ENCODE data around the gene ABHD15. TPM values are rescaled to one million over a fixed set of nuclear protein-coding genes. Genes with fewer than 3 reads are reported as not detected.

ABHD15 gene
- total and polyA plus RNA-seq, 9 of the 15 experiments (the other 6 are each of a cell fraction or from before 2014, with no cell fraction given), result 0.85 to 4.2 (median 2.1) TPM

DNA sequence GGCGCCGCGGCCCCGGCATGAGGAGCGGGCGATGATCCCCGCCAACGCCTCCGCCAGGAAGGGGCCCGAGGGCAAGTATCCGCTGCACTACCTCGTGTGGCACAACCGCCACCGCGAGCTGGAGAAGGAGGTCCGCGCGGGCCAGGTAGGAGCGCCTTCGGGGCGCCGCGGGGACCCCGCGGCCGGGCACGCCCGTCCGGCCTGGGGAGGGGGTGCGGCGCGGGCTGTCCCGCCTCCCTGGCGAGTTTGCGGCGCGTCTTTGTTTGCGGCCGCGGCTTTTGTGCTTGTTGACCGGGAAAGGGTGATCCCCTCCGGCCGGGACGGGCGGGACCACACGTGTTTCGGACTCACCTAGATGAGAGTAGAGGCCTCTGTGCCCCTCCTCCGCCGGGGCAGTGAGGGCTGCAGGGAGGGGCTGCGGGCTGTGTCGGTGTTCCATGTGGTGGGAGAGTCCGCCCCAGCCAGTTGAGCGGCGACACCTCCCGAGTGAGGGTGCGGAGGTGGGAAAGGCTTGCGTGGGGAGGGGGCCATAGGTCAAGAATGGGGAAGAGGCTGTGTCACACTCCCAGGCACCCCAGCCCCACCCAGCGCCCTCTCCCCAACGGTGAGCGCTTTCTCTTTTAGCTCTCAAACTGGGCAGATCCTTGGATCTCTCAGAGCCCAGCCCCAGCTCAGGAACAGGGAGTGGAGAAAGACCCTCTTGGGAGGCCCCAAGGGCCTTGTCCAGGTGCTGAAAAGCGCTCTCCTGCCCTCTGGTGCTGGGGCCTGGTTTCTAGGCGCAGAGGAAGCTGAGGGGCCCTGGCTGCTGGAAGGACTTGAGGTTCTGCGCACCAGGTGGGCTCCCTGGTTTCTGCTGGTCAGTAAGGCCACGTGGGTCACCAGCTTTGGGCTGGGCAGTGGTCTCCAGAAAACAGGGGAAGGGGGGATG lies 27.0 kb upstream of the ABHD15 start (continued):
- TF ChIP-seq SRF (CRISPR knock-in tag; IDR thresholded peaks at IDR 0.05), result peak in 1 of 2 experiments; percentile 63; a peak in 2 of 4 replicates
- TF ChIP-seq ZBTB1 (CRISPR knock-in tag; IDR thresholded peaks at IDR 0.05; ENCODE audit: borderline replicate concordance, low read depth), result no peak; the same call in 1 of the 2 replicates
- TF ChIP-seq ZNF175 (CRISPR knock-in tag; IDR thresholded peaks at IDR 0.05; ENCODE audit: low read depth), result no peak
- TF ChIP-seq CC2D1A (IDR thresholded peaks at IDR 0.05), result no peak
- TF ChIP-seq RCOR1 (IDR thresholded peaks at IDR 0.05; ENCODE audit: borderline replicate concordance in 1 of 2, low read depth in 2 of 2, low read length in 2 of 2), result no peak; a peak in 1 of 4 replicates
- no peak for TF ChIP-seq ZNF282 (CRISPR knock-in tag; IDR thresholded peaks at IDR 0.05)
- TF ChIP-seq HNRNPUL1 (IDR thresholded peaks at IDR 0.05; ENCODE audit: low read length), result no peak
- TF ChIP-seq TAF1 (IDR thresholded peaks at IDR 0.05; ENCODE audit: control insufficient read depth, extremely low read depth, insufficient read depth, low read length, severe bottlenecking), result no peak
- TF ChIP-seq HMGXB4 (CRISPR knock-in tag; IDR thresholded peaks at IDR 0.05), result peak; percentile 77; the same call in 1 of the 2 replicates
- TF ChIP-seq MLX (CRISPR knock-in tag; conservative IDR thresholded peaks at IDR 0.05), result 0 out of 4 replicates have a peak, but pooled peaks of 1 of the 2 experiments have one; percentile 77
- no peak for TF ChIP-seq ZNF668 (CRISPR knock-in tag; IDR thresholded peaks at IDR 0.05)
- TF ChIP-seq, protein P1, sequence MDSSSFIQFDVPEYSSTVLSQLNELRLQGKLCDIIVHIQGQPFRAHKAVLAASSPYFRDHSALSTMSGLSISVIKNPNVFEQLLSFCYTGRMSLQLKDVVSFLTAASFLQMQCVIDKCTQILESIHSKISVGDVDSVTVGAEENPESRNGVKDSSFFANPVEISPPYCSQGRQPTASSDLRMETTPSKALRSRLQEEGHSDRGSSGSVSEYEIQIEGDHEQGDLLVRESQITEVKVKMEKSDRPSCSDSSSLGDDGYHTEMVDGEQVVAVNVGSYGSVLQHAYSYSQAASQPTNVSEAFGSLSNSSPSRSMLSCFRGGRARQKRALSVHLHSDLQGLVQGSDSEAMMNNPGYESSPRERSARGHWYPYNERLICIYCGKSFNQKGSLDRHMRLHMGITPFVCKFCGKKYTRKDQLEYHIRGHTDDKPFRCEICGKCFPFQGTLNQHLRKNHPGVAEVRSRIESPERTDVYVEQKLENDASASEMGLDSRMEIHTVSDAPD (CRISPR knock-in tag; IDR thresholded peaks at IDR 0.05), result no peak
- TF ChIP-seq, protein P2, sequence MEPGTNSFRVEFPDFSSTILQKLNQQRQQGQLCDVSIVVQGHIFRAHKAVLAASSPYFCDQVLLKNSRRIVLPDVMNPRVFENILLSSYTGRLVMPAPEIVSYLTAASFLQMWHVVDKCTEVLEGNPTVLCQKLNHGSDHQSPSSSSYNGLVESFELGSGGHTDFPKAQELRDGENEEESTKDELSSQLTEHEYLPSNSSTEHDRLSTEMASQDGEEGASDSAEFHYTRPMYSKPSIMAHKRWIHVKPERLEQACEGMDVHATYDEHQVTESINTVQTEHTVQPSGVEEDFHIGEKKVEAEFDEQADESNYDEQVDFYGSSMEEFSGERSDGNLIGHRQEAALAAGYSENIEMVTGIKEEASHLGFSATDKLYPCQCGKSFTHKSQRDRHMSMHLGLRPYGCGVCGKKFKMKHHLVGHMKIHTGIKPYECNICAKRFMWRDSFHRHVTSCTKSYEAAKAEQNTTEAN (CRISPR knock-in tag; IDR thresholded peaks at IDR 0.05), result no peak
- TF ChIP-seq TCF15 (CRISPR knock-in tag; IDR thresholded peaks at IDR 0.05), result no peak
- no peak for TF ChIP-seq STAT5A (IDR thresholded peaks at IDR 0.05; ENCODE audit: borderline replicate concordance, low read length)
- no peak for TF ChIP-seq DEAF1 (CRISPR knock-in tag; IDR thresholded peaks at IDR 0.05)
- TF ChIP-seq, protein P3, sequence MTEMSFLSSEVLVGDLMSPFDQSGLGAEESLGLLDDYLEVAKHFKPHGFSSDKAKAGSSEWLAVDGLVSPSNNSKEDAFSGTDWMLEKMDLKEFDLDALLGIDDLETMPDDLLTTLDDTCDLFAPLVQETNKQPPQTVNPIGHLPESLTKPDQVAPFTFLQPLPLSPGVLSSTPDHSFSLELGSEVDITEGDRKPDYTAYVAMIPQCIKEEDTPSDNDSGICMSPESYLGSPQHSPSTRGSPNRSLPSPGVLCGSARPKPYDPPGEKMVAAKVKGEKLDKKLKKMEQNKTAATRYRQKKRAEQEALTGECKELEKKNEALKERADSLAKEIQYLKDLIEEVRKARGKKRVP (CRISPR knock-in tag; IDR thresholded peaks at IDR 0.05), result no peak
